ENCODE results near the gene BCL7A. TPM values are rescaled to one million over a fixed set of nuclear protein-coding genes. Genes with fewer than 3 reads are reported as not detected.
A peak's percentile ranks its signal among the peaks of the same experiment; 100 is the strongest.

Gene BCL7A
- total and polyA plus RNA-seq, 2 donors (not counting 1 experiment from before 2014, with no cell fraction given): 71.0 to 75.9 TPM

GRCh38 chr12:122097927-122098756 is 76.5 kb downstream of the BCL7A start:
- 82% methylated on average over 8 of the region's 10 CpGs for WGBS (ENCODE audit: insufficient coverage)
- H3K36me3 ChIP-seq (replicated peaks in 1 of 2; ENCODE audit: control extremely low read depth in 1 of 2, control insufficient read depth in 1 of 2, extremely low read depth in 1 of 2, insufficient read depth in 2 of 2, low read length in 1 of 2): no peaks in the 10 kb centered on the region
- no peaks in the 10 kb centered on the region for H3K27me3 ChIP-seq (replicated peaks in 1 of 4; ENCODE audit: control extremely low read depth in 1 of 4, control insufficient read depth in 3 of 4, insufficient read depth in 4 of 4, low read length in 3 of 4)
- ChIA-PET POLR2A (interaction anchor here (0.5 kb wide), 2 partner anchors 8 to 766 kb away, joined by 3 to 11 read pairs; no protein-coding TSS in a partner anchor), CTCF (interaction anchor here (0.9 to 1.8 kb wide), 7 partner anchors 10 to 44 kb away, joined by 3 to 8 read pairs (median 4); no protein-coding TSS in a partner anchor)
- peak overlapping the region; percentile 8 for H3K4me2 ChIP-seq (replicated peaks; ENCODE audit: low read depth, low read length, poor library complexity, severe bottlenecking)
- H4K20me1 ChIP-seq (ENCODE audit: control insufficient read depth, insufficient read depth, low read length, poor library complexity, severe bottlenecking): peaks cover 56% of the 10 kb centered on the region
- DNase-seq: no peak
- peaks cover 58% of the 10 kb centered on the region for H3K79me2 ChIP-seq (ENCODE audit: control insufficient read depth, insufficient read depth, low read length)
- H2AFZ ChIP-seq (ENCODE audit: insufficient read depth, low read depth, low read length, poor library complexity, severe bottlenecking): no peak overlapping the region
- TF ChIP-seq EZH2 (IDR thresholded peaks at IDR 0.05; ENCODE audit: borderline replicate concordance, insufficient read depth, low read depth, low read length, poor library complexity, severe bottlenecking) (no peak), CTCF (IDR thresholded peaks at IDR 0.05) (no peak)
- H3K4me3 ChIP-seq (ENCODE audit: control extremely low read depth in 1 of 5, extremely low read depth in 1 of 5, insufficient read depth in 1 of 5, low read depth in 2 of 5, low read length in 4 of 5): no peak overlapping the region
- Mint-ChIP-seq H3K27ac (peak overlapping the region; percentile 71), H3K9me3 (ENCODE audit: insufficient read depth) (no peaks in the 10 kb centered on the region), H3K27me3 (no peaks in the 10 kb centered on the region), H3K4me1 (peaks cover 48% of the 10 kb centered on the region), H3K4me3 (no peak overlapping the region)
- ATAC-seq (ENCODE audit: low read depth): no peak
- H3K9me3 ChIP-seq (ENCODE audit: control extremely low read depth in 1 of 3, control insufficient read depth in 2 of 3, insufficient read depth in 1 of 3, low read length in 2 of 3): no peaks in the 10 kb centered on the region
- H3K4me1 ChIP-seq (ENCODE audit: control insufficient read depth in 2 of 2, insufficient read depth in 2 of 2, low read length in 2 of 2): peaks cover 28 to 31% of the 10 kb centered on the region in 2 donors
- H3K27ac ChIP-seq (ENCODE audit: low read length in 2 of 2): peak overlapping the region in 1 of 2 donors; percentile 11
- intact Hi-C loops (cut with micrococcal nuclease): no loop called here
- H3K9ac ChIP-seq (ENCODE audit: low read length): no peak overlapping the region

- Histone ChIP-seq H3K9ac (ENCODE audit: low read length) (peak overlapping the region; percentile 31), H3K4me3 (ENCODE audit: control extremely low read depth in 1 of 5, extremely low read depth in 1 of 5, insufficient read depth in 1 of 5, low read depth in 2 of 5, low read length in 4 of 5) (no peak overlapping the region), H3K79me2 (ENCODE audit: control insufficient read depth, insufficient read depth, low read length) (peaks cover 58% of the 10 kb centered on the region), H2AFZ (ENCODE audit: insufficient read depth, low read depth, low read length, poor library complexity, severe bottlenecking) (no peak overlapping the region), H3K27me3 (replicated peaks in 1 of 4; ENCODE audit: control extremely low read depth in 1 of 4, control insufficient read depth in 3 of 4, insufficient read depth in 4 of 4, low read length in 3 of 4) (no peaks in the 10 kb centered on the region), H3K36me3 (replicated peaks in 1 of 2; ENCODE audit: control extremely low read depth in 1 of 2, control insufficient read depth in 1 of 2, extremely low read depth in 1 of 2, insufficient read depth in 2 of 2, low read length in 1 of 2) (no peaks in the 10 kb centered on the region), H4K20me1 (ENCODE audit: control insufficient read depth, insufficient read depth, low read length, poor library complexity, severe bottlenecking) (peaks cover 51% of the 10 kb centered on the region), H3K4me1 (ENCODE audit: control insufficient read depth in 2 of 2, insufficient read depth in 2 of 2, low read length in 2 of 2) (peaks cover 28 to 31% of the 10 kb centered on the region in 2 donors), H3K9me3 (ENCODE audit: control extremely low read depth in 1 of 3, control insufficient read depth in 2 of 3, insufficient read depth in 1 of 3, low read length in 2 of 3) (no peaks in the 10 kb centered on the region), H3K4me2 (replicated peaks; ENCODE audit: low read depth, low read length, poor library complexity, severe bottlenecking) (peak overlapping the region; percentile 48), H3K27ac (ENCODE audit: low read length in 2 of 2) (peak overlapping the region; percentile 4 to 44)
- no peaks in the 10 kb centered on the region for H3K27me3 Mint-ChIP-seq
- H3K4me1 Mint-ChIP-seq: peaks cover 51% of the 10 kb centered on the region
- peak; percentile 46 for ATAC-seq (ENCODE audit: low read depth)
- ChIA-PET CTCF (interaction anchor here (1.1 to 1.8 kb wide), 5 partner anchors 11 to 45 kb away, joined by 3 to 8 read pairs (median 4); no protein-coding TSS in a partner anchor), POLR2A (no interaction called here)
- peak overlapping the region; percentile 39 for H3K4me3 Mint-ChIP-seq
- no peak for TF ChIP-seq EZH2 (IDR thresholded peaks at IDR 0.05; ENCODE audit: borderline replicate concordance, insufficient read depth, low read depth, low read length, poor library complexity, severe bottlenecking)
- no peak for TF ChIP-seq CTCF (IDR thresholded peaks at IDR 0.05)
- H3K27ac Mint-ChIP-seq: peak overlapping the region; percentile 75
- no peaks in the 10 kb centered on the region for H3K9me3 Mint-ChIP-seq (ENCODE audit: insufficient read depth)
- intact Hi-C loops (cut with micrococcal nuclease): no loop called here
- DNase-seq: no peak
- WGBS (ENCODE audit: insufficient coverage): 56% methylated on average over 5 of the region's 6 CpGs
Measured at GRCh38 chr12:122099280-122099749, 77.6 kb downstream of the BCL7A start.

Data from B cell (primary cell).